Measurements from ENCODE around the gene UNC5A. TPM values are rescaled to one million over a fixed set of nuclear protein-coding genes. Genes with fewer than 3 reads are reported as not detected.

Gene UNC5A
- total RNA-seq, 1 experiment from 2014 or later = 0.13 TPM

- intact Hi-C loops (cut with micrococcal nuclease; ENCODE audit: unreplicated experiment) = no loop called here
- in situ Hi-C loops (cut with HindIII; ENCODE audit: low pct_unique_long_range_greater_than_20kb, low sequenced_read_pairs) = no loop called here
These were observed 47.0 kb downstream of the UNC5A start for GRCh38 chr5:176857216-176857893.

DNA sequence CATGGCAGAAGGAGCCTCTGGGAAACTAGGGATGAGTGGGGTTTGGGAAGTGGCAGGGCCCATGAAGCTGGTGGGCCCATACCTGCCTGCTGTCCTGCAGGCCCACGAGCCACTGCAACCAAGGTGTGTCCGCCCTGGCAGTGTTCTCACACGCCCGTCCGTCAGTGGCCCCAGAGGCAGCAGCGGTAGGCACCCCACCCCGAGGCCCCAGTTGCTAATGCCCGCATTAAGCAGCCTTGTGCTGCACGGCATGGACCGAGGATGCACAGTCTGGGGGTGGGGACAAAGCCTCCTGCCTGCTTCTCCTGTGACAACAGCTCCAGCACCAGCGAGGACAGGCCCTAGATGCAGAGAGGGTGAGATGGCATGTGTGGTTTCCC, 47.5 kb downstream of the UNC5A start:
- H3K36me3 ChIP-seq (ENCODE audit: control insufficient read depth, insufficient read depth, low read length) = no peaks in the 10 kb centered on the region
- H3K27me3 ChIP-seq (ENCODE audit: control insufficient read depth, insufficient read depth, low read length) = no peaks in the 10 kb centered on the region; the same call in 1 of the 2 replicates
- BruUV-seq (replicated peaks) = no TSS peak
- ChIA-PET CTCF (no interaction called here), POLR2A (interaction anchor here (0.8 kb wide), 1 partner anchor 15 kb away, joined by 4 read pairs; no protein-coding TSS in a partner anchor)
- intact Hi-C loops (cut with micrococcal nuclease; ENCODE audit: unreplicated experiment) (no loop called here), in situ Hi-C loops (cut with HindIII; ENCODE audit: low pct_unique_long_range_greater_than_20kb, low sequenced_read_pairs) (no loop called here)
- no peak for ATAC-seq
- H3K4me1 ChIP-seq (ENCODE audit: control insufficient read depth, insufficient read depth, low read length) = no peaks in the 10 kb centered on the region; the same call in 1 of the 2 replicates
- TF ChIP-seq POLR2AphosphoS5 (IDR thresholded peaks at IDR 0.05; ENCODE audit: low read depth, low read length) = no peak
- TF ChIP-seq TCF7L2 (IDR thresholded peaks at IDR 0.05; ENCODE audit: low read depth, low read length) = no peak
- TF ChIP-seq SIN3A (IDR thresholded peaks at IDR 0.05; ENCODE audit: borderline replicate concordance, insufficient read depth, low read depth, low read length) = no peak
- TF ChIP-seq, protein P1, sequence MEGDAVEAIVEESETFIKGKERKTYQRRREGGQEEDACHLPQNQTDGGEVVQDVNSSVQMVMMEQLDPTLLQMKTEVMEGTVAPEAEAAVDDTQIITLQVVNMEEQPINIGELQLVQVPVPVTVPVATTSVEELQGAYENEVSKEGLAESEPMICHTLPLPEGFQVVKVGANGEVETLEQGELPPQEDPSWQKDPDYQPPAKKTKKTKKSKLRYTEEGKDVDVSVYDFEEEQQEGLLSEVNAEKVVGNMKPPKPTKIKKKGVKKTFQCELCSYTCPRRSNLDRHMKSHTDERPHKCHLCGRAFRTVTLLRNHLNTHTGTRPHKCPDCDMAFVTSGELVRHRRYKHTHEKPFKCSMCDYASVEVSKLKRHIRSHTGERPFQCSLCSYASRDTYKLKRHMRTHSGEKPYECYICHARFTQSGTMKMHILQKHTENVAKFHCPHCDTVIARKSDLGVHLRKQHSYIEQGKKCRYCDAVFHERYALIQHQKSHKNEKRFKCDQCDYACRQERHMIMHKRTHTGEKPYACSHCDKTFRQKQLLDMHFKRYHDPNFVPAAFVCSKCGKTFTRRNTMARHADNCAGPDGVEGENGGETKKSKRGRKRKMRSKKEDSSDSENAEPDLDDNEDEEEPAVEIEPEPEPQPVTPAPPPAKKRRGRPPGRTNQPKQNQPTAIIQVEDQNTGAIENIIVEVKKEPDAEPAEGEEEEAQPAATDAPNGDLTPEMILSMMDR (IDR thresholded peaks at IDR 0.05) = no peak
- no peak for DNase-seq (ENCODE audit: low read depth, low spot score)
- H3K27ac ChIP-seq (ENCODE audit: low read length) = no peak overlapping the region
- no peak overlapping the region for H3K4me3 ChIP-seq (ENCODE audit: low read depth in 2 of 2, low read length in 2 of 2)
- no peaks in the 10 kb centered on the region for H3K9me3 ChIP-seq (ENCODE audit: control insufficient read depth, insufficient read depth, low read depth, low read length)

More at GRCh38 chr5:176857216-176857893, 47.0 kb downstream of the UNC5A start:
- Histone ChIP-seq H3K27me3 (ENCODE audit: control insufficient read depth, insufficient read depth, low read length) (no peaks in the 10 kb centered on the region; the same call in 1 of the 2 replicates), H3K27ac (ENCODE audit: low read length) (no peak overlapping the region), H3K4me1 (ENCODE audit: control insufficient read depth, insufficient read depth, low read length) (no peaks in the 10 kb centered on the region), H3K4me3 (ENCODE audit: low read depth in 2 of 2, low read length in 2 of 2) (no peak overlapping the region), H3K36me3 (ENCODE audit: control insufficient read depth, insufficient read depth, low read length) (no peaks in the 10 kb centered on the region), H3K9me3 (ENCODE audit: control insufficient read depth, insufficient read depth, low read depth, low read length) (no peaks in the 10 kb centered on the region)
- TF ChIP-seq SIN3A (IDR thresholded peaks at IDR 0.05; ENCODE audit: borderline replicate concordance, insufficient read depth, low read depth, low read length) (no peak), TCF7L2 (IDR thresholded peaks at IDR 0.05; ENCODE audit: low read depth, low read length) (no peak), POLR2AphosphoS5 (IDR thresholded peaks at IDR 0.05; ENCODE audit: low read depth, low read length) (no peak), REST (IDR thresholded peaks at IDR 0.05; ENCODE audit: insufficient read depth in 1 of 2, low read depth in 2 of 2, low read length in 1 of 2) (no peak)
- TF ChIP-seq, protein P1 (IDR thresholded peaks at IDR 0.05) = no peak
- ChIA-PET CTCF (no interaction called here), POLR2A (no interaction called here)
- ATAC-seq (no peak), DNase-seq (ENCODE audit: low read depth, low spot score) (no peak)
- no TSS peak for BruUV-seq (replicated peaks)
